ENCODE data around the gene TTLL7.

DNA sequence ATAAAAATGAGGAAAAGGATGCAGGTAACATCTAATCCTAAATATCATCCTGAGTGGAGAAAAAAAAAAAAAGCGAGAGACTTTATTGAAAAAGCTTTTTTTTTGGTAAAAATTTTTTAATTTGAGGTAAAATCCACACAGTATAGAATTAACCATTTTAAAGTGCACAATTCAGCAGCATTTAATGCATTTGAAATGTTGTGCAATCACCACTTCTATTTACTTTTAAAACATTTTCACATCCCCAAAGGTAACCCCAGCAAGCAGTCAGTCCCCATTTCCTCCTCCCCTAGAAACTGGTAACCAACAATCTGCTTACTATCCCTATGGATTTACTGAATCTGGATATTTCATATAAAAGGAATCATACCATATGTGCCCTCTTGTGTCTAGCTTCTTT lies 166.7 kb downstream of the TTLL7 start:
- TF ChIP-seq POLR2A (IDR thresholded peaks at IDR 0.05) (no peak), POLR2AphosphoS5 (IDR thresholded peaks at IDR 0.05; ENCODE audit: insufficient read depth in 1 of 2, low read depth in 1 of 2) (no peak)
- TF ChIP-seq, protein P1, sequence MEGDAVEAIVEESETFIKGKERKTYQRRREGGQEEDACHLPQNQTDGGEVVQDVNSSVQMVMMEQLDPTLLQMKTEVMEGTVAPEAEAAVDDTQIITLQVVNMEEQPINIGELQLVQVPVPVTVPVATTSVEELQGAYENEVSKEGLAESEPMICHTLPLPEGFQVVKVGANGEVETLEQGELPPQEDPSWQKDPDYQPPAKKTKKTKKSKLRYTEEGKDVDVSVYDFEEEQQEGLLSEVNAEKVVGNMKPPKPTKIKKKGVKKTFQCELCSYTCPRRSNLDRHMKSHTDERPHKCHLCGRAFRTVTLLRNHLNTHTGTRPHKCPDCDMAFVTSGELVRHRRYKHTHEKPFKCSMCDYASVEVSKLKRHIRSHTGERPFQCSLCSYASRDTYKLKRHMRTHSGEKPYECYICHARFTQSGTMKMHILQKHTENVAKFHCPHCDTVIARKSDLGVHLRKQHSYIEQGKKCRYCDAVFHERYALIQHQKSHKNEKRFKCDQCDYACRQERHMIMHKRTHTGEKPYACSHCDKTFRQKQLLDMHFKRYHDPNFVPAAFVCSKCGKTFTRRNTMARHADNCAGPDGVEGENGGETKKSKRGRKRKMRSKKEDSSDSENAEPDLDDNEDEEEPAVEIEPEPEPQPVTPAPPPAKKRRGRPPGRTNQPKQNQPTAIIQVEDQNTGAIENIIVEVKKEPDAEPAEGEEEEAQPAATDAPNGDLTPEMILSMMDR (IDR thresholded peaks at IDR 0.05): no peak

Data from vagina (tissue), 2 donors.